GM19099 (cell line): ENCODE measurements around the gene INSRR.

Experiments
- POLR2A ChIP-seq: IDR thresholded peaks from 3 replicates; pipeline ENCODE4 v1.6.1; 2011; ENCODE audit warnings: low read depth; ENCODE audit not compliant: insufficient read length; ENCODE audit errors: extremely low read depth

Gene INSRR

GRCh38 chr1:156813750-156814570 lies 45.0 kb downstream of the INSRR start:
- TF ChIP-seq POLR2A: no peak

DNA sequence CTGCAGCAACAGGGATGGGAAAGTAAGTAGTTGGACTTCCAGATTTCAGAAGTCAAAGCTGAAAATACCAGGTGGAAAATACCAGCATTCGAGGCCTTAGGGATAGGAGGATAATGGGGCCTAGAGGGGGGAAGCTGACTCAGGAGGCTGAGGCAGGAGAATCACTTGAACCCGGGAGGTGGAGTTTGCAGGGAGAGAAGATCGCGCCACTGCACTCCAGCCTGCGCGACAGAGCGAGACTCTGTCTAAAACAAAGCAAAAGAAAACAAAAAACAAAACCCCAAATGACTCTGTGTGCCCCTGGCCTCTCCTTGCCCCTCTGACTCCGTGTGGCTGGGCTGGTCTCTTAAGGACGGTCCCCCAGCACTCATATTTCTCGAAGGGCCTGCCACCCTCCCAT lies 45.6 kb downstream of the INSRR start:
- TF ChIP-seq POLR2A: no peak

DNA sequence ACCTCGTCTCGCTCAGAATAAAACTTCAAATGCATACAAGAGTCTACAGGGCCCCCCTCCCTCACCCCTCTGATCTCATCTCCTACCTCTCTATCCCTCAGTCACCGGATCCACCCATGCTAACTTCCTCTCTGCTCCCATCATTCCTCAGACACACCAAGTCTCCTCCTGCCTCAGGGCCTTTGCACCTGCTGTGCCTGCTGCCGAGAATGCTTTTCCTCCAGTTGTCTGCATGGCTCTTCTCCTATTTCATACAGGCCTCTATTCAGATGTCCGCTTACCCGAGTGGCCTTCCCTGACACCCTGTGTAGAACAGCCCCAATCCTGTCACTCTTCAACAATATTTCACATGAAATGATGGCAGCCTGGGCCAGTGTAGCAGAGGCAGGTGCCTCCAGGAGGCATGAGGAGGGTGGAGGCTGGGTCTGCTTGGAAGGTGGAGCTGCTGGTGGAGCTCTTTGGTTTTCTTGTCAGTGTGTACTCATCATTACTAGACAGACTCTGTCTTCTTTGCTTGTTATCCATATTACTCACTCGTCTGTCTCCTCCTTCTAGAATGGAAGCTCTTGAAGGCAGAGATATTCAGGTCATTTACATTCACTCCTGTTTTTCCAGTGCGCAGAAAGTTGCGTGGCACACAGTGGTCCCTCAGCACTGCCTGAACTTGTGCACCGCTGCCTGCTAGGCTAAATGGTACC lies 46.5 kb downstream of the INSRR start:
- no peak for TF ChIP-seq POLR2A

DNA sequence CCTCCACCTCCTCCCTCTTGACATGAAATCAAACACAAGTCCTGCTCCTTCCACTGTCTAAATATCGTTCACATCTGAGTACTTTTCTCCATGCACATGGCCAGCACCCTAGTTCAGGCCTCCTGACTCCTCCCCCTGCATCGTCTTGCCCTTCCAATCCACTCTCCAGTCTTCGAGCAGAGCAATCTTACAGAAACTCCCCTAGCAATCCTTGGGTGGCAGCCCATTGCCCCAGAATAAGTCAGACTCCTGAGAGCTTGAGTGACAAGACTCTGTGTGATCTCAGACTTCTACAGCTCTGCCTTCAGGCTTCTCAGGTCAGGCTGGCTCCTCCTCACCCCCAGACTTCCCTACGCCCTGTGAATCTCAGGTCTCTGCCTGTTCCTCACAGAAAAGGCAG lies 47.7 kb downstream of the INSRR start:
- TF ChIP-seq POLR2A: no peak

GRCh38 chr1:156809711-156810366 lies 49.1 kb downstream of the INSRR start:
- TF ChIP-seq POLR2A: no peak

DNA sequence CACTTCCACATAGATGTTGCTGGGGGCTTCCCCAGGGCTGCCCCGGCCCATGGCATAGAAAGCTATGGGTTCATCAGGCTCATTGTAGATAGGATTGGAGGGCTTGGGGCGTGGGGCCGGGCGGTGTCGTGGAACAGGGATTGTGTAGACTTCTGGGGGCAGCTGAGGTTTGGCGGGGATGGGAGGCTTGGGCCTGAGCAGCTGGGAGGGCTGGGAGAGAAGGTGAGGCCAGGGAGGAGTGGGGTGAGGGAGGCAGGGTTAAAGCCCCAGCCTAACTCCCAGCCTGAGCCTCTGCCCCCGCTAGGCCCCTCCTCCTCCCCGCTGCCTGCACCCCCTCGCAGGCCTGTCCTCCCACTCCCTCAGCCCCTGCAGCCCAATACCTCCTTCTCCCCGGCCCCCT lies 49.6 kb downstream of the INSRR start:
- no peak for TF ChIP-seq POLR2A

DNA sequence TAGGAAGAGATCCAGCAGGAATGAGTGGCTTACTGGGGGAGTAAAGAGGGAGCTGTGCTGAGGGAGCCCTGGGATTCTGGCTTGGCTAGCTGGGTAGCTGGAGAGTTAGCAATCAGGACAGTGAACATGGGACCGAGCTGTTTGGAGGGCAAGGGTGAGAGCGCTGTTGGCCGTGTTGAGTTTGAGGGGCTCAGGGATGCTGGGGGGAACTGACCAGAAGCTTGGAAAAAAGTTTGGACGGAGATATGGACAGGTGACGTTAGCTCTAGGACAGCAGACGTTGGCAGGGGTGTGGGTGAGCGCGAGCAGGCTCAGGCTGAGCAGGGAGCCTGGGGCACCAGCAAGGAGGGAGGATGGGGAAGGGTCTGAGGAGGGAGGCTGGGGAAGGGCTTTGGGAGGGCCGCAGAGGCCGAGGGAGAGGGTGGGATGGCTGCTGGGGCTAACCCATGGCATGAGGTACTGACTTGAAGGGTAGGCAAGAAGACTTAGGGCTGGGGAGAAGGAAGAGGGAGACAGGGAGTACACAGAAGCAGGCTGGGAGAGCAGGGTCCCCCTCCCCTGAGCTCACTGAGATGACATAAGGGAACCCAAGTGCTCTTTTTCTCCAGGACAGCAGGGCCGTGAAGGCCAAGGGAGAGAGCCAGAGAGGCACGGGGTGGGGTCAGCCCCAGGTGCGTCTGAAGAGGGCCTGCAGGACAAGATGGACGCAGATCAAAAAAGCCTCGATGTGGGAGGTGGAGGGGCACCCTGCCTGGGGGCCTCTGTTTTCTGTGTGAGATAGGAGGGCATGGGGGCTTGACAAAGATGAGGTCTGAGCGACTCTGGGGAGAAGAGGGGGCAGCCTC lies 50.5 kb downstream of the INSRR start:
- no peak for TF ChIP-seq POLR2A

- no peak for TF ChIP-seq POLR2A
Observed at GRCh38 chr1:156807627-156808026, 51.3 kb downstream of the INSRR start.

DNA sequence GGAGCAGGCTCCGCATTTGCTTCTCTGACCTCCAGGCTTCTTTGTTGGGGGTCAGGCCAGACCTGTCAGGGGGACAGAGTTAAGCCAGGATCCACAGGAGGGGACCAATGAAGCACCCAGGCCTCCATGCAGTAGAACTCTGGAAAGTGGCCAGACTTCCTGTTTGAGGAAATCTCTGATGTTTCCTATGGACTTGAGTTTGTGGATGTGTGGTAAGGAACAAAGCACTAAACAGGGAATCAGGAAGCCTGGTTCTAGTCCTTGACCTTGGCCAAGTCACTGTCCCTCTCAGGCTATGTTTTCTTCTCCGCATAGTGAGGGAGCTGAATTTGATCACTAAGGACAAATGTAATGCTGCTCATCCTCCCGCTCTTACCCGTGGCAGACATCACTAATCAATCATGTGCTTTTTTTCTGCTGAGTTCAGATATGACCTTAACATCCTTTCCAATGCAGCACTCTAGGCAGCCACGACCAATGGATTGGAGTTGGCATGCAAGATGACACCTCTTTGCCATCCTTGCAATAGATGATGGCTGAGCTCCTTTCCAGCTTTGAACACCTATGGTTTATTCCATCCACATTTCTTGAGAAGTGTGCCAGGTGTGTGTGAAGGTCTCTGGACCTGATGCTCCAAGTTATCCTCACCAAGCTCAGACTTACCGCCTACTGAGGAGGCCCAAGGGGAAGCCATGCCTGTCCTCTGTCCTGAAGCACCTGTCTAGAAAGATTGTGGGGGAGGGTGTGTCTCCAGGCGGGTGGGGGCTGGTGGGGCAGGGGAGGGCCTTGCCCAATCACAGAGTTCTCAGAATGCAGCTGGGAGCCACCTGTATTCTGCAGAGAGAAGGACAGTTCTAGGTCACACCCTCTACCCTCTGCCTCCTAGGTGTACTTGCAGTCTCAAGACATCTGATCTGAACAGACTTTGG lies 52.1 kb downstream of the INSRR start:
- TF ChIP-seq POLR2A: no peak

GRCh38 chr1:156805766-156806511 lies 53.0 kb downstream of the INSRR start:
- no peak for TF ChIP-seq POLR2A

DNA sequence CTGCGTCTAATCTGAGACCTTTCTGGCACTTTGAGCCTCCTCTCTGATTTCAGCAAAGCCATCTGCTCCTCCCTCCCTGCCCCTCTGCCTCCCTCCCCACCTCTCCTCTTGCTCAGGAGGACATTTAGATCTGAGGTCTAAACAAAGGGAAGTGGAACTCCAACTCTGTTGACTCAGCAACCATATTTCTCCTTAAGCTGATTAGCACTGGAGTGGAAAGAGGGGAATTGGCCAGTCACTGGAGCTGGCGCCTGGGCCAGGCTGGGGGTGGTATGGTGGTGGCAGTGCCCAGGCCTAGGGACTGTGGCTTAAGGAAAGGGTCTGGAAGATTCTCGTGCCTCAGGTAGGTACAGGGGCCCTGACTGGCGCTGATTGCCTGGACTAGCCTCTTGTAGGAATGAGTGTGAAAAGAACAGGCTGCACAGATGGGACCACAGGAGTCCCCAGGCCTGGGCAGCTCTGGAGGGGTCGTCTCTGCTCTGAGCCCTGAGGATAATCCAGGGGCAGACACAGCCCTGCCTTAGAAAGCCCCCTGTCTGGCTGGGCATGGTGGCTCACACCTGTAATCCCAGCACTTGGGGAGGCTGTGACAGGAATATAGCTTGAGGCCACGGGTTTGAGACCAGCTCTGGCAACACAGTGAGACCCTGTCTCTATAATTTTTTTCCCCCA lies 54.2 kb downstream of the INSRR start:
- TF ChIP-seq POLR2A: no peak

DNA sequence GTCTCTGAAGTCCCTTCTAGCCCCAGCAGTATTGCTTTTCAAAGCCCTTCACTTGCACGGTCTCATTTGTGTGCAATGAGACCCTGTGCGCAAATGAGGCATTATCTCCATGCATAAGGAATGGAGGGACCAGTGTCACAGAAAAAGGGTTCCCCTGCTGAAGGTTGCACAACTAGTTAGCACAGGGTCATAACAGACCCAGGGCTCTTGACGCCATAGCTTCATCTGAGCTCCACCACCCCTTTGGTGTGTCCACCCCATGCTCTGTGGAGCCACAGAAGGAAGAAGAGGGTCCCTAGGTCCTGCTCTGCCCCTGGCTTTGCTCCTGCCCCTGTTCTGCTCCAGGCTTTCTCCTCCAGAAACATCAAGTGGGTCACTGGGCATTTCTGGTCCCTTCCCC lies 54.9 kb downstream of the INSRR start:
- TF ChIP-seq POLR2A: no peak
